GM12878 (cell line): ENCODE data around the gene PXDC1. TPM values are rescaled to one million over a fixed set of nuclear protein-coding genes. Genes with fewer than 3 reads are reported as not detected.

Experiments
- ATAC-seq: fragments of 200-7000 bp; cut with Tn5 transposase; 3 replicates; pipeline ENCODE4 v1.9.1; 2020; ENCODE audit warnings: mild to moderate bottlenecking, moderate library complexity
- BruUV-seq: library from RNA; stranded (reverse); fragments of 400-500 nt; replicated peaks from 2 replicates; lab custom pipeline; 2021; lab: Mats Ljungman, UMichigan
- CTCF ChIA-PET: fragments of 300-600 bp; sonication (Branson Sonifier 250); formaldehyde crosslinking; extraction: SDS; loops from one replicate; lab custom pipeline; 2021; ENCODE audit warnings: inconsistent platforms; lab: Yijun Ruan, JAX
- POLR2A ChIA-PET: fragments of 350-600 bp; formaldehyde crosslinking; extraction: SDS; loops from one replicate; lab custom pipeline; 2021; ENCODE audit warnings: inconsistent platforms; lab: Charles Lee
- RAD21 ChIA-PET: fragments of 300-600 bp; sonication (Branson Sonifier 250); formaldehyde crosslinking; loops from one replicate; lab custom pipeline; 2023; ENCODE audit warnings: antibody characterized with exemption; ENCODE audit not compliant: unreplicated experiment; lab: Charles Lee
- SMC1A ChIA-PET: fragments of 300-600 bp; sonication (Branson Sonifier 250); formaldehyde crosslinking; loops from one replicate; lab custom pipeline; 2023; ENCODE audit not compliant: unreplicated experiment, uncharacterized antibody; lab: Charles Lee
- DNase-seq: peaks from one replicate; pipeline ENCODE4 v3.0.0-alpha.2; 2011; ENCODE audit warnings: low read depth, low spot score
- FAIRE-seq: peaks from 3 replicates; lab custom pipeline; 2011; peaks lifted over from hg19 to GRCh38; lab: Jason Lieb, UNC
- H2AFZ ChIP-seq: 2 replicates; pipeline ENCODE4 v1.6.0; 2011; ENCODE audit warnings: low read depth, low read length, control low read depth; ENCODE audit not compliant: control insufficient read depth
- H3K27ac ChIP-seq: 2 replicates; pipeline ENCODE4 v1.5.1; 2011; ENCODE audit warnings: control low read depth; ENCODE audit not compliant: control insufficient read depth, insufficient read depth
- H3K27me3 ChIP-seq, 2 experiments: replicated peaks in 1 of 2; 2 replicates each; pipeline versions ENCODE4 v1.6.0 to v1.6.1; 2011; ENCODE audit warnings: low read length in 1 of 2; ENCODE audit not compliant: control insufficient read depth in 2 of 2, insufficient read depth in 2 of 2
- H3K36me3 ChIP-seq, 2 experiments: 2 replicates each; pipeline ENCODE4 v1.5.1; 2011; ENCODE audit warnings: low read length in 1 of 2; ENCODE audit not compliant: control insufficient read depth in 2 of 2, insufficient read depth in 2 of 2
- H3K4me1 ChIP-seq: 2 replicates; pipeline ENCODE4 v1.6.1; 2011; ENCODE audit warnings: mild to moderate bottlenecking, low read length, moderate library complexity, mixed read lengths; ENCODE audit not compliant: control insufficient read depth, insufficient read depth
- H3K4me2 ChIP-seq: 2 replicates; pipeline ENCODE4 v1.6.0; 2011; ENCODE audit warnings: control low read depth; ENCODE audit not compliant: control insufficient read depth, insufficient read depth
- H3K4me3 ChIP-seq: fragments of 200-600 bp; sonication (generic); 2 replicates; pipeline ENCODE4 v1.5.1; 2016
- H3K79me2 ChIP-seq: 2 replicates; pipeline ENCODE4 v1.6.0; 2011; ENCODE audit warnings: low read length; ENCODE audit not compliant: control insufficient read depth, insufficient read depth
- H3K9ac ChIP-seq: 2 replicates; pipeline ENCODE4 v1.8.0; 2011; ENCODE audit warnings: low read length, control low read depth, mixed read lengths; ENCODE audit not compliant: control insufficient read depth, insufficient read depth
- H3K9me3 ChIP-seq: replicated peaks from 3 replicates; pipeline ENCODE4 v1.5.1; 2011; ENCODE audit warnings: mild to moderate bottlenecking, low read length; ENCODE audit not compliant: control insufficient read depth, insufficient read depth
- H4K20me1 ChIP-seq: 2 replicates; pipeline ENCODE4 v1.6.0; 2011; ENCODE audit not compliant: control insufficient read depth, insufficient read depth
- BMI1 ChIP-seq: fragments of 450-650 bp; IDR thresholded peaks from 2 replicates; pipeline ENCODE4 v1.6.1; 2016; ENCODE audit warnings: mild to moderate bottlenecking, moderate library complexity, borderline replicate concordance
- CREB1 ChIP-seq: IDR thresholded peaks from 2 replicates; pipeline ENCODE4 v1.6.1; 2012; ENCODE audit warnings: low read depth, mild to moderate bottlenecking, inconsistent platforms
- CREM ChIP-seq: IDR thresholded peaks from 2 replicates; pipeline ENCODE4 v1.6.1; 2014; ENCODE audit warnings: antibody characterized with exemption, low read depth
- FOXK2 ChIP-seq: fragments of 450-650 bp; IDR thresholded peaks from 2 replicates; pipeline ENCODE4 v1.6.1; 2017; ENCODE audit warnings: mild to moderate bottlenecking, moderate library complexity
- IRF5 ChIP-seq: fragments of 450-650 bp; IDR thresholded peaks from 2 replicates; pipeline ENCODE4 v1.6.1; 2017; ENCODE audit warnings: borderline replicate concordance
- KDM1A ChIP-seq: fragments of 200-600 bp; sonication (generic); IDR thresholded peaks from 2 replicates; pipeline ENCODE4 v1.6.1; 2016; ENCODE audit warnings: borderline replicate concordance
- NFYB ChIP-seq: IDR thresholded peaks from 2 replicates; pipeline ENCODE4 v1.6.1; 2011; ENCODE audit warnings: low read depth, mild to moderate bottlenecking, low read length, improper control_type of control experiment, moderate library complexity; ENCODE audit not compliant: insufficient read depth
- YY1 ChIP-seq: IDR thresholded peaks from 2 replicates; pipeline ENCODE4 v1.6.1; 2011; ENCODE audit warnings: low read depth, mild to moderate bottlenecking, low read length
- WGBS: methylation state at CpG from one replicate; pipeline ENCODE4 v1.1.6; 2016; ENCODE audit warnings: low lambda C conversion rate; ENCODE audit not compliant: insufficient replicate concordance, insufficient coverage; ENCODE audit errors: missing lambda C conversion rate; 5-methylcytosine and 5-hydroxymethylcytosine counted together
- in situ Hi-C: fragments of 300-500 bp; cut with MboI; formaldehyde crosslinking; loops from 9 replicates; pipeline ENCODE4 v1.14.3; 2018; ENCODE audit warnings: mixed read lengths
- intact Hi-C: fragments of 100-400 bp; cut with micrococcal nuclease; formaldehyde crosslinking; loops from one replicate; pipeline ENCODE4 v1.14.2; 2022; ENCODE audit not compliant: unreplicated experiment
- polyA plus RNA-seq, 11 experiments: library from polyadenylated mRNA; depleted of rRNA in 4 of 11; unstranded in 6 of 11; stranded (reverse) in 5 of 11; fragments of >200 nt; fragmentation: Nextera tagmentation in 4 of 11; fragmentation: Illumina TruSeq in 1 of 11; extraction: Ambion mirVana in 4 of 11; extraction: Trizol in 1 of 11; gene quantifications; 1 replicate in 1 of 11; 2 replicates in 10 of 11; pipeline versions ENCODE4 v1.2.1 to v1.2.3, GENCODE V29; 2011 to 2016; ENCODE audit warnings: inconsistent platforms in 2 of 11, missing spikeins in 2 of 11, low read depth in 1 of 11
- total RNA-seq, 4 experiments: library from RNA; depleted of rRNA in 3 of 4; stranded (reverse); fragments of >200 nt in 3 of 4; fragmentation: Illumina TruSeq in 1 of 4; extraction: Trizol in 1 of 4; gene quantifications; 2 replicates each; pipeline versions ENCODE4 v1.2.1 to v1.2.3, GENCODE V29; 2013 to 2021

The PXDC1 gene
- total and polyA plus RNA-seq, 10 of the 15 experiments (the other 5 are each of a cell fraction or from before 2014, with no cell fraction given) = 0.03 to 0.72 (median 0.32) TPM; not detected in 2

GRCh38 chr6:3687847-3688246, 63.7 kb downstream of the PXDC1 start:
- ATAC-seq = no peak
- no peak for FAIRE-seq
- WGBS = 0% methylated on average over 1 of the region's 1 CpG
- no peak for TF ChIP-seq NFYB
- no peak for TF ChIP-seq YY1
- no peak for TF ChIP-seq CREB1
- TF ChIP-seq FOXK2 = no peak
- peak; percentile 54 for TF ChIP-seq BMI1
- TF ChIP-seq IRF5 = no peak
- Histone ChIP-seq H3K27me3 (peaks cover 0 to 2% of the 10 kb centered on the region in 2 experiments; a peak in 1 of 4 replicates), H3K79me2 (no peaks in the 10 kb centered on the region), H3K4me1 (no peaks in the 10 kb centered on the region), H3K36me3 (no peaks in the 10 kb centered on the region), H2AFZ (no peak overlapping the region), H3K4me3 (no peak overlapping the region), H4K20me1 (no peaks in the 10 kb centered on the region), H3K4me2 (no peak overlapping the region), H3K27ac (no peak overlapping the region), H3K9me3 (no peaks in the 10 kb centered on the region), H3K9ac (no peak overlapping the region)
- CTCF ChIA-PET = no interaction called here
- SMC1A ChIA-PET = interaction anchor here (0.7 kb wide), 1 partner anchor 1838 kb away, joined by 3 read pairs; no protein-coding TSS in a partner anchor
- POLR2A ChIA-PET = no interaction called here
- intact Hi-C loops = no loop called here
- in situ Hi-C loops = no loop called here
- no peak for DNase-seq
- RAD21 ChIA-PET = no interaction called here
- no TSS peak for BruUV-seq

- ChIA-PET POLR2A (no interaction called here), RAD21 (no interaction called here), CTCF (no interaction called here), SMC1A (interaction anchor here (0.6 to 1.0 kb wide), 2 partner anchors 20 to 363 kb away, joined by 3 read pairs; no protein-coding TSS in a partner anchor)
- H3K27ac ChIP-seq = no peak overlapping the region
- no peaks in the 10 kb centered on the region for H3K79me2 ChIP-seq
- intact Hi-C loops (no loop called here), in situ Hi-C loops (no loop called here)
- H3K4me3 ChIP-seq = no peak overlapping the region
- 34% methylated on average over 6 of the region's 6 CpGs for WGBS
- TF ChIP-seq BMI1 (no peak), CREM (no peak), KDM1A (no peak)
- H3K4me2 ChIP-seq = no peak overlapping the region
- ATAC-seq (no peak), DNase-seq (no peak), FAIRE-seq (no peak)
- H3K9ac ChIP-seq = no peak overlapping the region
- H2AFZ ChIP-seq = no peak overlapping the region
- H3K27me3 ChIP-seq = no peaks in the 10 kb centered on the region
- BruUV-seq = no TSS peak
- H3K9me3 ChIP-seq = no peaks in the 10 kb centered on the region
- H4K20me1 ChIP-seq = no peaks in the 10 kb centered on the region
- no peaks in the 10 kb centered on the region for H3K4me1 ChIP-seq
- no peaks in the 10 kb centered on the region for H3K36me3 ChIP-seq
Observed at GRCh38 chr6:3683331-3683730, 68.2 kb downstream of the PXDC1 start.
